GM12865 (cell line): ENCODE data around the gene RNF13.

Experiments
- DNase-seq: peaks from one replicate; pipeline ENCODE4 v3.0.0; 2010; ENCODE audit warnings: low read depth
- H3K4me3 ChIP-seq: 2 replicates; pipeline ENCODE4 v1.5.1; 2011; ENCODE audit warnings: mild to moderate bottlenecking, low read depth, low read length, control low read depth
- CTCF ChIP-seq: IDR thresholded peaks from 2 replicates; pipeline ENCODE4 v1.5.1; 2011; ENCODE audit warnings: low read length, control low read depth, low read depth, inconsistent platforms; ENCODE audit not compliant: insufficient read depth; ENCODE audit errors: missing control alignments

Gene RNF13

GRCh38 chr3:149902498-149903139, 89.6 kb downstream of the RNF13 start:
- DNase-seq = no peak
- TF ChIP-seq CTCF = no peak
- no peak overlapping the region for H3K4me3 ChIP-seq

GRCh38 chr3:149906036-149906435, 93.0 kb downstream of the RNF13 start:
- no peak for TF ChIP-seq CTCF
- H3K4me3 ChIP-seq = no peak overlapping the region
- no peak for DNase-seq

GRCh38 chr3:149908424-149908957, 95.5 kb downstream of the RNF13 start:
- no peak overlapping the region for H3K4me3 ChIP-seq
- no peak for TF ChIP-seq CTCF
- no peak for DNase-seq

GRCh38 chr3:149909923-149910322, 96.9 kb downstream of the RNF13 start:
- DNase-seq = no peak
- TF ChIP-seq CTCF = no peak
- H3K4me3 ChIP-seq = no peak overlapping the region

GRCh38 chr3:149917124-149917667, 104.2 kb downstream of the RNF13 start:
- no peak for TF ChIP-seq CTCF
- no peak for DNase-seq
- H3K4me3 ChIP-seq = no peak overlapping the region

GRCh38 chr3:149919509-149919908, 106.5 kb downstream of the RNF13 start:
- no peak for TF ChIP-seq CTCF
- no peak for DNase-seq
- no peak overlapping the region for H3K4me3 ChIP-seq

- no peak for TF ChIP-seq CTCF
- DNase-seq = no peak
- H3K4me3 ChIP-seq = no peak overlapping the region
Observed at GRCh38 chr3:149920119-149920518, 107.1 kb downstream of the RNF13 start.
